ENCODE data around the gene BRD4. TPM values are rescaled to one million over a fixed set of nuclear protein-coding genes. Genes with fewer than 3 reads are reported as not detected.

BRD4 gene
- polyA plus RNA-seq, 1 donor from 2014 or later = 3.6 TPM

- H3K27ac ChIP-seq (ENCODE audit: low read length) = no peak overlapping the region
- no peaks in the 10 kb centered on the region for H3K36me3 ChIP-seq (ENCODE audit: insufficient read depth, low read length)
These were observed 49.1 kb upstream of the BRD4 start for GRCh38 chr19:15381429-15381828.

GRCh38 chr19:15379999-15380647, 47.8 kb upstream of the BRD4 start:
- peaks cover 30% of the 10 kb centered on the region for H3K79me2 ChIP-seq (replicated peaks; ENCODE audit: insufficient read depth, low read length)
- TF ChIP-seq SMC3 (conservative IDR thresholded peaks at IDR 0.05; ENCODE audit: poor library complexity) = no peak
- no peak for TF ChIP-seq EZH2 (IDR thresholded peaks at IDR 0.05; ENCODE audit: borderline replicate concordance, insufficient read depth, low read length, poor library complexity, severe bottlenecking)
- TF ChIP-seq POLR2AphosphoS5 (IDR thresholded peaks at IDR 0.05) = no peak
- no peak for TF ChIP-seq REST (IDR thresholded peaks at IDR 0.05; ENCODE audit: borderline replicate concordance)
- no peak for TF ChIP-seq RAD21 (conservative IDR thresholded peaks at IDR 0.05)
- no peak for TF ChIP-seq EP300 (conservative IDR thresholded peaks at IDR 0.05; ENCODE audit: poor library complexity, severe bottlenecking)
- TF ChIP-seq MXI1 (conservative IDR thresholded peaks at IDR 0.05; ENCODE audit: poor library complexity, severe bottlenecking) = no peak
- no peak overlapping the region for H2AFZ ChIP-seq (ENCODE audit: low read depth, low read length)
- no peak overlapping the region for H3K27ac ChIP-seq (ENCODE audit: low read length)
- H3K9me2 ChIP-seq (ENCODE audit: insufficient read depth, low read length) = no peaks in the 10 kb centered on the region
- H4K20me1 ChIP-seq (ENCODE audit: insufficient read depth) = no peaks in the 10 kb centered on the region
- no peaks in the 10 kb centered on the region for H3K27me3 ChIP-seq (ENCODE audit: insufficient read depth, low read depth, low read length)
- H3K4me3 ChIP-seq (ENCODE audit: low read length) = peak overlapping the region; percentile 100
- H3F3A ChIP-seq (ENCODE audit: insufficient read depth, low read length, poor library complexity, severe bottlenecking) = no peaks in the 10 kb centered on the region
- no peaks in the 10 kb centered on the region for H3K9me3 ChIP-seq (ENCODE audit: low read length)
- H3K36me3 ChIP-seq (ENCODE audit: insufficient read depth, low read length) = no peaks in the 10 kb centered on the region
- peak overlapping the region; percentile 9 for H3K9ac ChIP-seq (ENCODE audit: low read length)
- H3K4me2 ChIP-seq (ENCODE audit: low read length) = no peak overlapping the region

More at GRCh38 chr19:15381429-15381828, 49.1 kb upstream of the BRD4 start:
- Histone ChIP-seq H3K27me3 (ENCODE audit: insufficient read depth, low read depth, low read length) (no peaks in the 10 kb centered on the region), H3K9ac (ENCODE audit: low read length) (no peak overlapping the region), H4K20me1 (ENCODE audit: insufficient read depth) (no peaks in the 10 kb centered on the region), H3K9me2 (ENCODE audit: insufficient read depth, low read length) (no peaks in the 10 kb centered on the region), H3K79me2 (replicated peaks; ENCODE audit: insufficient read depth, low read length) (peaks cover 24% of the 10 kb centered on the region), H3K4me2 (ENCODE audit: low read length) (no peak overlapping the region), H3F3A (ENCODE audit: insufficient read depth, low read length, poor library complexity, severe bottlenecking) (no peaks in the 10 kb centered on the region), H3K4me3 (ENCODE audit: low read length) (no peak overlapping the region), H2AFZ (ENCODE audit: low read depth, low read length) (no peak overlapping the region), H3K9me3 (ENCODE audit: low read length) (no peaks in the 10 kb centered on the region)
- TF ChIP-seq EP300 (conservative IDR thresholded peaks at IDR 0.05; ENCODE audit: poor library complexity, severe bottlenecking) (no peak), TAF1 (IDR thresholded peaks at IDR 0.05; ENCODE audit: low read depth) (no peak), RAD21 (conservative IDR thresholded peaks at IDR 0.05) (no peak), SMC3 (conservative IDR thresholded peaks at IDR 0.05; ENCODE audit: poor library complexity) (no peak), CTCF (IDR thresholded peaks at IDR 0.05; ENCODE audit: poor library complexity, severe bottlenecking) (no peak), MXI1 (conservative IDR thresholded peaks at IDR 0.05; ENCODE audit: poor library complexity, severe bottlenecking) (no peak), EZH2 (IDR thresholded peaks at IDR 0.05; ENCODE audit: borderline replicate concordance, insufficient read depth, low read length, poor library complexity, severe bottlenecking) (no peak), POLR2AphosphoS5 (IDR thresholded peaks at IDR 0.05) (no peak), REST (IDR thresholded peaks at IDR 0.05; ENCODE audit: borderline replicate concordance) (no peak)

Measured in neural cell (in vitro differentiated cells).